HG03097 (cell line): ENCODE measurements around the gene NRXN3.
"Not testable (repeated sequence)": the region's sequence is repeated elsewhere in the genome, so short reads cannot be mapped to it uniquely, and the experiment has no call there.

Experiments
- ATAC-seq: cut with Tn5 transposase; IDR thresholded peaks from one replicate; pipeline ENCODE4 v1.9.1; 2021; ENCODE audit not compliant: unreplicated experiment, low FRiP score

NRXN3 gene

GRCh38 chr14:78455896-78456435, 285.8 kb downstream of the NRXN3 start:
- ATAC-seq, result no peak

- ATAC-seq, result no peak
These were observed 299.8 kb downstream of the NRXN3 start for GRCh38 chr14:78469947-78470346.

- no peak for ATAC-seq
These were observed 309.1 kb downstream of the NRXN3 start for GRCh38 chr14:78479127-78479780.

GRCh38 chr14:78484028-78484427, 313.9 kb downstream of the NRXN3 start:
- ATAC-seq, result no peak

- ATAC-seq, result no peak
These were observed 315.9 kb downstream of the NRXN3 start for GRCh38 chr14:78486081-78486480.

DNA sequence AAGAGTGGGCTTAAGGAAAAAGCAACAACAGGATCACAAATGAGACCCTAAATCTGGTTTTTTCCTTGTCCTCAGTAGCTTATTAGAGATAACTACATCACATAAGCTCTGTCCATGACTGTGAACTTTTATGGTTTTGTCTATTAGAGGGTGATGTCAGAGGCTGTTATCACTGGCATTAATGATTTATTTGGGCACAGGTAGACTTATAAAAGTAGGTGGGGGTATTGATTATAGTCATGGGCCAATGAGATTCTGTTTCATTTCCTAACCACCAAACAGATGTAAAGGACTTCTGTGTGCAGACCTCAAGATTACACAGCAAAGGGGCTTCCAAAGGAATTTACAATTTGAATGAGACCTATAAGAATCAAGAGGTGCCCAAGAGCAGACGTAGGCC, 316.4 kb downstream of the NRXN3 start:
- no peak for ATAC-seq

- ATAC-seq, result not testable (repeated sequence)
These were observed 317.4 kb downstream of the NRXN3 start for GRCh38 chr14:78487573-78487972.

DNA sequence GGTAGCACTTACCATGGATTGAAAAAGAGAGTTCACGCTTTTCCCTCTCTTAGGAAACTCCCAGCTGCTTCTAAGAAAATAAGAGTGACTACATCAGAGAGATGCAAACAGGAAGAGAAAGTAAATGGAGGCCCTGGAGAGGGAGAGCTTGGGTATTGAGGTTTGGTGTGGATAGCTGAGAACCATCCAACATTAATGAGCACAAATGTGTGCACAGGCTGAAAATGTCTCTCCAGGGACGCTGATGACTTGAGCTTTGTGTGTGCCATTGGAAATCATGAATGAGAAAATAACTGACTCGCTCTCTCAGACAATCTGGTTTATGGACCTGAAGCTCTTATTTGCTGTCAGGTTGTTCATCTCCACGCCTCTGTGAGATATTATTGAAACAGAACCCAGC, 318.8 kb downstream of the NRXN3 start:
- no peak for ATAC-seq

- ATAC-seq, result no peak
These were observed 320.9 kb downstream of the NRXN3 start for GRCh38 chr14:78491048-78491447.

DNA sequence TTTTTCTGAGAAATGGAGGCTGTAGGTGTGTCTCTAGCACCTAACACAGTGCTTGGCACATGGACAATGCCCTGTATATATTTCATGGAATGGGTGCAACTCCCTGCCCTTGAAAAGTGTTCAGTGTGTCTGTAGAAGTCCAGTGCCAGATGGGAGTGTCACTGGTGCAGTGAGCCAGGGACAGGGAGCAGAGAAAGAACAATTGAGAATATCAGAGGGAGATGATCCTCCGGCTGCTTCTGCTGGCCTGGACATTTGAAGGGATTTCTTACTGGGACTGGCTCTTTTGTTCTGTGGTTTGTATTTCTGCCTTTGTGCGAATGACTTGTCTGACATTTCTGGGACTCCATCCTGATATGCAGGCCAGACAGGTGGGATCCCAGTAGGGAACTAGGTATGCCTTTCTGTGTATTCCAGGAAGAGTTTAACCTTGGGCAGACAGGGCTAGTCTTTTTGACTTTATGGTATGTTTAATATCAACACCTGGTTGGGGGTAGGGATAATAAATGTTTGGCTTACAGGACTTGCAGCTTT, 328.0 kb downstream of the NRXN3 start:
- ATAC-seq, result no peak

- ATAC-seq, result no peak
These were observed 331.7 kb downstream of the NRXN3 start for GRCh38 chr14:78501909-78502308.

- no peak for ATAC-seq
These were observed 337.9 kb downstream of the NRXN3 start for GRCh38 chr14:78508023-78508422.

- ATAC-seq, result no peak
These were observed 339.3 kb downstream of the NRXN3 start for GRCh38 chr14:78509516-78509915.

DNA sequence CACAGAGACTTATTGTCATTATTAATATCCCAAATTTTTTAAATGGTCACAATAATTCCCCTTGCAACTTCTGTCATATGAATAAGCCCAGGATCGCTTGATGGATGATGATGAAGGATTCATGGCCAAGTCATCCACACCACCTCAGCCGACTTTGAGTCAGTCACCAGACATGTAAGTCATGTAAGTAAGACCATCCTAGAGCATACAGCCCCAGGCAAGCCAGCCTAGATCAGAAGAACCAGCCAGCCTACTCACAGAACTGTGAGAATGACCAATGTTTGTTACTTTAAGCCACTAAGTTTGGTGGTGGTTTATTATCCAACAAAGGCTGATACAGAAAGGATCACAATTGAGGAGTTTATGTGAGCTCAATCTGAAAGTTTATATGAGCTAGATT, 341.8 kb downstream of the NRXN3 start:
- ATAC-seq, result no peak

GRCh38 chr14:78519863-78520262, 349.7 kb downstream of the NRXN3 start:
- no peak for ATAC-seq

DNA sequence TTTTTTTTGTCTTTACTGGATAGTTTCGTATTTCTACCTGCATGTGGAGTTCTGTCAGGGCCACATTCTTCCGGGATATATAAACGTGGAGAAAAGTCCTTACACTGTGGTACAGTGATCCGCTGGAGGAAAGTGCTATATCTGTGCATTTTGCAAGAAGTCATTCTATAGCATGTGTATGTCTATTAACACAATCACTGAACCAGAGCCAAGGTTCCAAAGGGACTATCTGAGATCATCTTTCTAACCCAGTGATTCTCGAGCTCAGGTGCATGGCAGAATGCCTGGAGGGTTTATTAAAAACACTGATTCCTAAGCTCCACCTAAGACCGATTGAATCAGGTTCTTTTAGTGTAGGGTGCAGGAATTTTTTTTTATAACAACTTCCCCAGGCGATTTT, 354.0 kb downstream of the NRXN3 start:
- ATAC-seq, result no peak

DNA sequence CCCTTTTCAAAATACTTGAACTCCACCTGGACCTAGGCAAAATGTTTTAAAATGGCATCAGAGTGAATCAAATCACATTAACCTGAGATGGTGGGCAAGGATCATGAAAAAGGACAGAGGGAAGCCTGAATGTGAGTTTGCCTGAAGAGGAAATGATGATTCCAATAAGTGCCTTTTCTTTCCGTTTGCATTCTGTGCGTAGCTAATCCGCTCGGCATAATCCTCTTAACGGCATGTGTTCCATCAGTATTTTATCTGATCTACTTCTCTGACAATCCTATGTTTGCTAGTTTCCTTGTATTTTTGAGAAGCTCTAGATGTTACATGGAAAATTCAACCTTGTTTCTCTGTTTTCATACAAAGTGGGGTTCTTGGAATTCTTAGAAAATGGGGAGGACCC, 354.6 kb downstream of the NRXN3 start:
- no peak for ATAC-seq

- ATAC-seq, result no peak
These were observed 359.9 kb downstream of the NRXN3 start for GRCh38 chr14:78530078-78530477.

DNA sequence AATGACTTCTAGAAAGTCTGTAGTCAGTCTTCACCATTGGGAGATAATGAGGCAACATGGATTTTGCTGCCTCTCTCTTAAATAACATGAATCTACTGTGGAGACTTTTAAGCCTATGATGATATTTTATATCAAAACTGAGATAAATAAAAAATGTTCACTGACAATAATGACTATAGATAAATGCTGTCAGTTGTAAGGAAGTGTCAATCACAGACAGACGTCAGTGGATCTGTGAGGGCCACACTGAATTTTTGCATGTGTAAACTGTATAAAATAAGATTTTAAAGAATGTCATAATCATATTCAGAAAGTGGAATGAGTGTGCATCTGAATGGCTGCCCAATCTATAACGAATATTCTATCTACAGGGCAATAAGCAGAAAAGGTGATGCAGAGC, 364.0 kb downstream of the NRXN3 start:
- no peak for ATAC-seq

GRCh38 chr14:78535041-78535440, 364.9 kb downstream of the NRXN3 start:
- no peak for ATAC-seq

DNA sequence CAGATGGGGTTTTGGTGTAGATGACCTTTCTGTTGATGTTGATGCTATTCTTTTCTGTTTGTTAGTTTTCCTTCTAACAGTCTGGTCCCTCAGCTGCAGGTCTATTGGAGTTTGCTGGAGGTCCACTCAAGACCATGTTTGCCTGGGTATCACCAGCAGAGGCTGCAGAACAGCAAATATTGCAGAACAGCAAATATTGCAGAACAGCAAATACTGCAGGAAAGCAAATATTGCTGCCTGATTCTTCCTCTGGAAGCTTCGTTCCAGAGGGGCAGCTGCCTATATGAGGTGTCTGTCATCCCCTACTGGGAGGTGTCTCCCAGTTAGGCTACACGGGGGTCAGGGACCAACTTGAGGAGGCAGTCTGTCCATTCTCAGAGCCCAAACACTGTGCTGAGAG, 371.6 kb downstream of the NRXN3 start:
- not testable (repeated sequence) for ATAC-seq

- no peak for ATAC-seq
These were observed 373.3 kb downstream of the NRXN3 start for GRCh38 chr14:78543433-78543832.
